GM21619 (cell line): ENCODE results near the gene PLEKHB2.
A peak's percentile ranks its signal among the peaks of the same experiment; 100 is the strongest.
"Not testable (repeated sequence)": the region's sequence is repeated elsewhere in the genome, so short reads cannot be mapped to it uniquely, and the experiment has no call there.

ENCODE experiments used
- ATAC-seq: cut with Tn5 transposase; IDR thresholded peaks from one replicate; pipeline ENCODE4 v1.9.1; 2021; ENCODE audit not compliant: unreplicated experiment

The PLEKHB2 gene

GRCh38 chr2:131105156-131105949, at the start of gene PLEKHB2:
TSS of gene PLEKHB2 (plus strand) at chr2:131105336. CDS start at chr2:131120942, 15,606 bp downstream.
- ATAC-seq = peak; percentile 73

- no peak for ATAC-seq
These were observed 48.8 kb upstream of the PLEKHB2 start for GRCh38 chr2:131056204-131056931.

- ATAC-seq = no peak
These were observed 48.2 kb upstream of the PLEKHB2 start for GRCh38 chr2:131056932-131057287.

- no peak for ATAC-seq
These were observed 46.8 kb upstream of the PLEKHB2 start for GRCh38 chr2:131058214-131058843.

GRCh38 chr2:131058920-131059319, 46.2 kb upstream of the PLEKHB2 start:
- no peak for ATAC-seq

GRCh38 chr2:131063501-131064283, 41.4 kb upstream of the PLEKHB2 start:
- no peak for ATAC-seq

- no peak for ATAC-seq
These were observed 40.3 kb upstream of the PLEKHB2 start for GRCh38 chr2:131064589-131065512.

GRCh38 chr2:131067465-131068125, 37.5 kb upstream of the PLEKHB2 start:
- no peak for ATAC-seq

- ATAC-seq = not testable (repeated sequence)
These were observed 37.0 kb upstream of the PLEKHB2 start for GRCh38 chr2:131068172-131068571.

GRCh38 chr2:131075578-131075977, 29.6 kb upstream of the PLEKHB2 start:
- ATAC-seq = not testable (repeated sequence)

- no peak for ATAC-seq
These were observed 28.4 kb upstream of the PLEKHB2 start for GRCh38 chr2:131076707-131077106.

GRCh38 chr2:131077182-131077846, 27.8 kb upstream of the PLEKHB2 start:
- ATAC-seq = no peak

- no peak for ATAC-seq
These were observed 27.2 kb upstream of the PLEKHB2 start for GRCh38 chr2:131077966-131078365.

- not testable (repeated sequence) for ATAC-seq
These were observed 25.2 kb upstream of the PLEKHB2 start for GRCh38 chr2:131079931-131080330.

GRCh38 chr2:131081190-131081589, 23.9 kb upstream of the PLEKHB2 start:
- ATAC-seq = no peak

- no peak for ATAC-seq
These were observed 19.5 kb upstream of the PLEKHB2 start for GRCh38 chr2:131085646-131086045.

GRCh38 chr2:131092458-131093005, 12.6 kb upstream of the PLEKHB2 start:
- no peak for ATAC-seq

GRCh38 chr2:131093006-131093695, 12.0 kb upstream of the PLEKHB2 start, which contains the start of gene FAM168B:
TSS of gene FAM168B (minus strand) at chr2:131093460. CDS start at chr2:131082646, 10,814 bp downstream.
- peak; percentile 79 for ATAC-seq
